ENCODE data around the gene PRKCA.

- TF ChIP-seq POLR2AphosphoS5 (IDR thresholded peaks at IDR 0.05; ENCODE audit: low read depth, low read length) (no peak), TAF1 (IDR thresholded peaks at IDR 0.05; ENCODE audit: borderline replicate concordance, insufficient read depth, low read length) (no peak), REST (IDR thresholded peaks at IDR 0.05; ENCODE audit: insufficient read depth in 1 of 2, low read depth in 2 of 2, low read length in 2 of 2) (no peak)
Observed at GRCh38 chr17:66630379-66630778, 328.0 kb downstream of the PRKCA start.
